ENCODE measurements around the gene GBE1.

DNA sequence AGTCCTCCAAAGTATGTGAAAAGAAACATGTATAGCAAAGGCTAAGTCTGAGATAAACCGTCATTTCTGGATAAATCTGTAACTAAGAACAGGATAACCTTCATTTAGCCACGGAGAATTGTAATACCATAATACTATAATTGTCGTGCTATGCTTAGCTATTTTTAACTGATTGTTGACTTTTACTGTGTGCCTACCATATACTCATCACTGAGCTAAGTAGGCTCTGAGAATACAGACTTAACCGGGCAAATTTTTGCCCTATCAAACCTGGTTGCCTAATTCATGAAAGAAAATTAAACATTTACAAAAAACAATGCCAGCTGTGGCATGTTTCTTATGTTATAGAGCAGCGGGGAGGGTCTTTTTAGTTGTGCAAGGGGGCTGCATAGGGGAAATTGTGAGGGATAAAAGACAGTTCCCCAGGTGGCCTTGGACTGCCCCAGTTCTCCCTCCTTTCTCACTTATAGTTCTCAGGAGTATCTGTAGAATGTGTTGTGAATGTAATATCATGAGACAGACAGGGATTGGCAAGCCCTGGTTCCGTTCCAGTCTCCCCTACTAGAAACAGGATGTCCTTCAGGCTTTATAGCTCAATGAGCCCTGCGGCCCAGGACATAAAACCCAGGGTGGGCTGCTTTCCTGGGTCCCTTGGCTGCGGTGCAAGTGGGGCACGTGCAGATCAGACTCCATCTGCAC lies 318.5 kb downstream of the GBE1 start:
- TF ChIP-seq, protein P1, sequence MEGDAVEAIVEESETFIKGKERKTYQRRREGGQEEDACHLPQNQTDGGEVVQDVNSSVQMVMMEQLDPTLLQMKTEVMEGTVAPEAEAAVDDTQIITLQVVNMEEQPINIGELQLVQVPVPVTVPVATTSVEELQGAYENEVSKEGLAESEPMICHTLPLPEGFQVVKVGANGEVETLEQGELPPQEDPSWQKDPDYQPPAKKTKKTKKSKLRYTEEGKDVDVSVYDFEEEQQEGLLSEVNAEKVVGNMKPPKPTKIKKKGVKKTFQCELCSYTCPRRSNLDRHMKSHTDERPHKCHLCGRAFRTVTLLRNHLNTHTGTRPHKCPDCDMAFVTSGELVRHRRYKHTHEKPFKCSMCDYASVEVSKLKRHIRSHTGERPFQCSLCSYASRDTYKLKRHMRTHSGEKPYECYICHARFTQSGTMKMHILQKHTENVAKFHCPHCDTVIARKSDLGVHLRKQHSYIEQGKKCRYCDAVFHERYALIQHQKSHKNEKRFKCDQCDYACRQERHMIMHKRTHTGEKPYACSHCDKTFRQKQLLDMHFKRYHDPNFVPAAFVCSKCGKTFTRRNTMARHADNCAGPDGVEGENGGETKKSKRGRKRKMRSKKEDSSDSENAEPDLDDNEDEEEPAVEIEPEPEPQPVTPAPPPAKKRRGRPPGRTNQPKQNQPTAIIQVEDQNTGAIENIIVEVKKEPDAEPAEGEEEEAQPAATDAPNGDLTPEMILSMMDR (IDR thresholded peaks at IDR 0.05; ENCODE audit: low read length), result no peak
- TF ChIP-seq EZH2phosphoT487 (IDR thresholded peaks at IDR 0.05; ENCODE audit: low read length), result no peak
- TF ChIP-seq EZH2 (optimal IDR thresholded peaks at IDR 0.05; ENCODE audit: low read depth, low read length), result no peak

Measured in MM.1S (cell line).